Kidney capillary endothelial cell (primary cell): ENCODE measurements around the gene BEX3.

Source experiments
- DNase-seq: peaks from one replicate; pipeline ENCODE4 v3.0.0-alpha.2; 2018; ENCODE audit warnings: low spot score

BEX3 gene

GRCh38 chrX:103423955-103424638 lies 47.8 kb downstream of the BEX3 start:
- DNase-seq = no peak
